Measurements from ENCODE around the gene WDR11. TPM values are rescaled to one million over a fixed set of nuclear protein-coding genes. Genes with fewer than 3 reads are reported as not detected.

The WDR11 gene
- polyA plus RNA-seq, 4 donors: 17.6 to 56.7 (median 26.6) TPM

- DNase-seq (no peak), FAIRE-seq (no peak)
- Histone ChIP-seq H3K27ac (ENCODE audit: low read depth in 1 of 3, low read length in 2 of 3) (no peak overlapping the region), H3K27me3 (ENCODE audit: control insufficient read depth in 3 of 3, insufficient read depth in 3 of 3, low read length in 3 of 3) (peaks cover 0 to 2% (median 0%) of the 10 kb centered on the region in 3 donors), H3K9me3 (ENCODE audit: control insufficient read depth in 2 of 2, insufficient read depth in 1 of 2, low read depth in 1 of 2, low read length in 1 of 2) (no peaks in the 10 kb centered on the region), H3K4me1 (ENCODE audit: control insufficient read depth in 3 of 3, insufficient read depth in 2 of 3, low read depth in 1 of 3, low read length in 2 of 3) (no peaks in the 10 kb centered on the region), H3K4me3 (ENCODE audit: low read depth in 1 of 3, low read length in 3 of 3) (no peak overlapping the region), H3K36me3 (ENCODE audit: control insufficient read depth in 3 of 3, insufficient read depth in 2 of 3, low read depth in 1 of 3, low read length in 3 of 3) (no peaks in the 10 kb centered on the region)
- 46 to 67% (median 58%) methylated on average over 6 of the region's 6 CpGs for WGBS, 3 donors
Measured at GRCh38 chr10:120813085-120813484, 38.1 kb upstream of the WDR11 start.

- Histone ChIP-seq H3K36me3 (ENCODE audit: control insufficient read depth in 3 of 3, insufficient read depth in 2 of 3, low read depth in 1 of 3, low read length in 3 of 3) (no peaks in the 10 kb centered on the region), H3K27ac (ENCODE audit: low read depth in 1 of 3, low read length in 2 of 3) (no peak overlapping the region), H3K4me1 (ENCODE audit: control insufficient read depth in 3 of 3, insufficient read depth in 2 of 3, low read depth in 1 of 3, low read length in 2 of 3) (no peaks in the 10 kb centered on the region), H3K27me3 (ENCODE audit: control insufficient read depth in 3 of 3, insufficient read depth in 3 of 3, low read length in 3 of 3) (peaks cover 0 to 2% (median under 1%) of the 10 kb centered on the region in 3 donors), H3K9me3 (ENCODE audit: control insufficient read depth in 2 of 2, insufficient read depth in 1 of 2, low read depth in 1 of 2, low read length in 1 of 2) (no peaks in the 10 kb centered on the region), H3K4me3 (ENCODE audit: low read depth in 1 of 3, low read length in 3 of 3) (no peak overlapping the region)
- no peak for DNase-seq
- 70 to 88% (median 80%) methylated on average over 4 of the region's 4 CpGs for WGBS, 3 donors
- no peak for FAIRE-seq
Measured at GRCh38 chr10:120818301-120818700, 32.9 kb upstream of the WDR11 start.

- Histone ChIP-seq H3K4me3 (ENCODE audit: low read depth in 1 of 3, low read length in 3 of 3) (no peak overlapping the region), H3K4me1 (ENCODE audit: control insufficient read depth in 3 of 3, insufficient read depth in 2 of 3, low read depth in 1 of 3, low read length in 2 of 3) (no peaks in the 10 kb centered on the region), H3K36me3 (ENCODE audit: control insufficient read depth in 3 of 3, insufficient read depth in 2 of 3, low read depth in 1 of 3, low read length in 3 of 3) (no peaks in the 10 kb centered on the region), H3K9me3 (ENCODE audit: control insufficient read depth in 2 of 2, insufficient read depth in 1 of 2, low read depth in 1 of 2, low read length in 1 of 2) (no peaks in the 10 kb centered on the region), H3K27me3 (ENCODE audit: control insufficient read depth in 3 of 3, insufficient read depth in 3 of 3, low read length in 3 of 3) (peaks cover 0 to 2% (median 2%) of the 10 kb centered on the region in 3 donors), H3K27ac (ENCODE audit: low read depth in 1 of 3, low read length in 2 of 3) (no peak overlapping the region)
- DNase-seq (no peak), FAIRE-seq (no peak)
- WGBS, 3 donors: 75 to 87% (median 84%) methylated on average over 6 of the region's 6 CpGs
Measured at GRCh38 chr10:120819366-120819765, 31.8 kb upstream of the WDR11 start.

- Histone ChIP-seq H3K9me3 (ENCODE audit: control insufficient read depth in 2 of 2, insufficient read depth in 1 of 2, low read depth in 1 of 2, low read length in 1 of 2) (no peaks in the 10 kb centered on the region), H3K4me1 (ENCODE audit: control insufficient read depth in 3 of 3, insufficient read depth in 2 of 3, low read depth in 1 of 3, low read length in 2 of 3) (no peaks in the 10 kb centered on the region), H3K27me3 (ENCODE audit: control insufficient read depth in 3 of 3, insufficient read depth in 3 of 3, low read length in 3 of 3) (peaks cover 0 to 2% (median 2%) of the 10 kb centered on the region in 3 donors), H3K36me3 (ENCODE audit: control insufficient read depth in 3 of 3, insufficient read depth in 2 of 3, low read depth in 1 of 3, low read length in 3 of 3) (no peaks in the 10 kb centered on the region), H3K4me3 (ENCODE audit: low read depth in 1 of 3, low read length in 3 of 3) (no peak overlapping the region), H3K27ac (ENCODE audit: low read depth in 1 of 3, low read length in 2 of 3) (no peak overlapping the region)
- DNase-seq: no peak
- WGBS, 3 donors: 54 to 85% (median 84%) methylated on average over 2 of the region's 2 CpGs
- FAIRE-seq: no peak
Measured at GRCh38 chr10:120823266-120823665, 27.9 kb upstream of the WDR11 start.

- H3K4me3 ChIP-seq (ENCODE audit: low read depth in 1 of 3, low read length in 3 of 3): no peak overlapping the region
- H3K4me1 ChIP-seq (ENCODE audit: control insufficient read depth in 3 of 3, insufficient read depth in 2 of 3, low read depth in 1 of 3, low read length in 2 of 3): no peaks in the 10 kb centered on the region
- peaks cover 0 to 2% (median 2%) of the 10 kb centered on the region in 3 donors for H3K27me3 ChIP-seq (ENCODE audit: control insufficient read depth in 3 of 3, insufficient read depth in 3 of 3, low read length in 3 of 3)
- DNase-seq: peak; percentile 51 to 59
- H3K9me3 ChIP-seq (ENCODE audit: control insufficient read depth in 2 of 2, insufficient read depth in 1 of 2, low read depth in 1 of 2, low read length in 1 of 2): no peaks in the 10 kb centered on the region
- WGBS, 3 donors: 39 to 56% (median 53%) methylated on average over 9 of the region's 9 CpGs
- no peak overlapping the region for H3K27ac ChIP-seq (ENCODE audit: low read depth in 1 of 3, low read length in 2 of 3)
- H3K36me3 ChIP-seq (ENCODE audit: control insufficient read depth in 3 of 3, insufficient read depth in 2 of 3, low read depth in 1 of 3, low read length in 3 of 3): no peaks in the 10 kb centered on the region
- no peak for FAIRE-seq
Measured at GRCh38 chr10:120824881-120825309, 26.3 kb upstream of the WDR11 start.

- Histone ChIP-seq H3K4me3 (ENCODE audit: low read depth in 1 of 3, low read length in 3 of 3) (no peak overlapping the region), H3K9me3 (ENCODE audit: control insufficient read depth in 2 of 2, insufficient read depth in 1 of 2, low read depth in 1 of 2, low read length in 1 of 2) (no peaks in the 10 kb centered on the region), H3K36me3 (ENCODE audit: control insufficient read depth in 3 of 3, insufficient read depth in 2 of 3, low read depth in 1 of 3, low read length in 3 of 3) (no peaks in the 10 kb centered on the region), H3K27me3 (ENCODE audit: control insufficient read depth in 3 of 3, insufficient read depth in 3 of 3, low read length in 3 of 3) (peaks cover 0 to 2% (median 0%) of the 10 kb centered on the region in 3 donors), H3K4me1 (ENCODE audit: control insufficient read depth in 3 of 3, insufficient read depth in 2 of 3, low read depth in 1 of 3, low read length in 2 of 3) (no peaks in the 10 kb centered on the region), H3K27ac (ENCODE audit: low read depth in 1 of 3, low read length in 2 of 3) (no peak overlapping the region)
- FAIRE-seq (no peak), DNase-seq (no peak)
- WGBS, 3 donors: 57 to 69% (median 67%) methylated on average over 3 of the region's 3 CpGs
Measured at GRCh38 chr10:120825878-120826769, 25.0 kb upstream of the WDR11 start.

- H3K4me1 ChIP-seq (ENCODE audit: control insufficient read depth in 3 of 3, insufficient read depth in 2 of 3, low read depth in 1 of 3, low read length in 2 of 3): no peaks in the 10 kb centered on the region
- DNase-seq (no peak), FAIRE-seq (no peak)
- no peaks in the 10 kb centered on the region for H3K36me3 ChIP-seq (ENCODE audit: control insufficient read depth in 3 of 3, insufficient read depth in 2 of 3, low read depth in 1 of 3, low read length in 3 of 3)
- no peaks in the 10 kb centered on the region for H3K9me3 ChIP-seq (ENCODE audit: control insufficient read depth in 2 of 2, insufficient read depth in 1 of 2, low read depth in 1 of 2, low read length in 1 of 2)
- no peak overlapping the region for H3K4me3 ChIP-seq (ENCODE audit: low read depth in 1 of 3, low read length in 3 of 3)
- no peak overlapping the region for H3K27ac ChIP-seq (ENCODE audit: low read depth in 1 of 3, low read length in 2 of 3)
- peaks cover 0 to 4% (median 0%) of the 10 kb centered on the region in 3 donors for H3K27me3 ChIP-seq (ENCODE audit: control insufficient read depth in 3 of 3, insufficient read depth in 3 of 3, low read length in 3 of 3)
- WGBS, 3 donors: 67 to 74% (median 69%) methylated on average over 5 of the region's 5 CpGs
Measured at GRCh38 chr10:120827251-120827875, 23.8 kb upstream of the WDR11 start.

GRCh38 chr10:120828763-120829319, 22.3 kb upstream of the WDR11 start:
- H3K27me3 ChIP-seq (ENCODE audit: control insufficient read depth in 3 of 3, insufficient read depth in 3 of 3, low read length in 3 of 3): peaks cover 0 to 2% (median 0%) of the 10 kb centered on the region in 3 donors
- WGBS, 3 donors: 76 to 93% (median 88%) methylated on average over 3 of the region's 3 CpGs
- H3K4me3 ChIP-seq (ENCODE audit: low read depth in 1 of 3, low read length in 3 of 3): no peak overlapping the region
- FAIRE-seq (no peak), DNase-seq (no peak)
- no peaks in the 10 kb centered on the region for H3K9me3 ChIP-seq (ENCODE audit: control insufficient read depth in 2 of 2, insufficient read depth in 1 of 2, low read depth in 1 of 2, low read length in 1 of 2)
- no peaks in the 10 kb centered on the region for H3K36me3 ChIP-seq (ENCODE audit: control insufficient read depth in 3 of 3, insufficient read depth in 2 of 3, low read depth in 1 of 3, low read length in 3 of 3)
- H3K4me1 ChIP-seq (ENCODE audit: control insufficient read depth in 3 of 3, insufficient read depth in 2 of 3, low read depth in 1 of 3, low read length in 2 of 3): peaks cover 0 to 4% (median 0%) of the 10 kb centered on the region in 3 donors
- H3K27ac ChIP-seq (ENCODE audit: low read depth in 1 of 3, low read length in 2 of 3): no peak overlapping the region

All from small intestine (tissue), 7 donors.